Neural cell (in vitro differentiated cells): Measurements from ENCODE around the gene POU2AF3.

Experiments used
- EZH2 ChIP-seq: fragments of 200-600, 300-800 bp; shearing (Covaris generic), sonication (generic); IDR thresholded peaks from 2 replicates; pipeline ENCODE4 v1.6.1; 2014; ENCODE audit warnings: antibody characterized with exemption, low read length, borderline replicate concordance, mild to moderate bottlenecking; ENCODE audit not compliant: insufficient read depth, poor library complexity, severe bottlenecking
- MXI1 ChIP-seq: fragments of 450-650 bp; conservative IDR thresholded peaks from 2 replicates; pipeline ENCODE4 v1.6.1; 2014; ENCODE audit warnings: antibody characterized with exemption, mild to moderate bottlenecking; ENCODE audit not compliant: poor library complexity, severe bottlenecking
- SMC3 ChIP-seq: fragments of 450-650 bp; conservative IDR thresholded peaks from 2 replicates; pipeline ENCODE4 v1.6.1; 2014; ENCODE audit warnings: antibody characterized with exemption, mild to moderate bottlenecking, moderate library complexity; ENCODE audit not compliant: poor library complexity
- TAF1 ChIP-seq: IDR thresholded peaks from 2 replicates; pipeline ENCODE4 v1.6.1; 2012; ENCODE audit warnings: low read depth
- TF ChIP-seq, protein P1 (sequence below): fragments of 450-650 bp; IDR thresholded peaks from 2 replicates; pipeline ENCODE4 v1.5.1; 2014; ENCODE audit warnings: antibody characterized with exemption, mild to moderate bottlenecking, moderate library complexity; ENCODE audit not compliant: poor library complexity, severe bottlenecking

DNA sequence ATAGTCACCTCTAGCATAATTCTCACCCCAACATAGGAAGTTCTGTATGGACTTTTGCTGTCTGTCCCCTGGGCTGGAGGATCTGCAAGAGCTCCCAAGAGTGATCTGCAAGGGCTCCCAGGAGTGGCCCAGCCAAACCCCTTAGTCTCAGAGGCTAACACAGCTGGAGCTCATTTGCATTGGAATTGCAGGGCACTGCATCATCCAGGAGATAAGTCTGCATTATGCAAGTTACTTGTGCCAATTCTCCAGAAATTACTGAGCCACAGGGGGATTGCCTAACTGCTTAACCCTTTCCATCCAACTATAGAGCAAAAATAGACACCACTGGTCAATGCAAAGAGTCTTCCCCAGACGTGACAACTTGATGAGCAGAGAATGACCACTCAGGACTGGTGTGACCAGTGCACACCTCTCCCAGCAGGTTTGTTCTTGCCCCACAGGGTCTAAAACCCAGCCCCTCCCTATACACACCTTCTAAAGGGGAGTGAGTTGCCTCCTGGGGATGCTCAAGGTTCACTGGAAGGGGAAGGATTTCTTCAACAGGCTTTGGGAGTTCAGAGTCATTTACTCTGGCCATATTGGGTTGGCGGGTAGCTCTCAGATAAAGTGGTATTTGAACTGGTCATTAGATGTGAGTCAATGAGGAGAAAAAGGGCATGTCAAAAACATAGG lies 38.4 kb downstream of the POU2AF3 start:
- no peak for TF ChIP-seq EZH2
- TF ChIP-seq, protein P1, sequence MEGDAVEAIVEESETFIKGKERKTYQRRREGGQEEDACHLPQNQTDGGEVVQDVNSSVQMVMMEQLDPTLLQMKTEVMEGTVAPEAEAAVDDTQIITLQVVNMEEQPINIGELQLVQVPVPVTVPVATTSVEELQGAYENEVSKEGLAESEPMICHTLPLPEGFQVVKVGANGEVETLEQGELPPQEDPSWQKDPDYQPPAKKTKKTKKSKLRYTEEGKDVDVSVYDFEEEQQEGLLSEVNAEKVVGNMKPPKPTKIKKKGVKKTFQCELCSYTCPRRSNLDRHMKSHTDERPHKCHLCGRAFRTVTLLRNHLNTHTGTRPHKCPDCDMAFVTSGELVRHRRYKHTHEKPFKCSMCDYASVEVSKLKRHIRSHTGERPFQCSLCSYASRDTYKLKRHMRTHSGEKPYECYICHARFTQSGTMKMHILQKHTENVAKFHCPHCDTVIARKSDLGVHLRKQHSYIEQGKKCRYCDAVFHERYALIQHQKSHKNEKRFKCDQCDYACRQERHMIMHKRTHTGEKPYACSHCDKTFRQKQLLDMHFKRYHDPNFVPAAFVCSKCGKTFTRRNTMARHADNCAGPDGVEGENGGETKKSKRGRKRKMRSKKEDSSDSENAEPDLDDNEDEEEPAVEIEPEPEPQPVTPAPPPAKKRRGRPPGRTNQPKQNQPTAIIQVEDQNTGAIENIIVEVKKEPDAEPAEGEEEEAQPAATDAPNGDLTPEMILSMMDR: no peak
- no peak for TF ChIP-seq MXI1
- no peak for TF ChIP-seq TAF1
- no peak for TF ChIP-seq SMC3
